SK-N-MC (cell line): ENCODE data around the gene B3GNT9.

Experiments used
- DNase-seq: peaks from one replicate; pipeline ENCODE4 v3.0.0-alpha.2; 2011; ENCODE audit warnings: low read depth, low spot score
- H3K27ac ChIP-seq: fragments of 200-600 bp; sonication (generic); 2 replicates; pipeline ENCODE4 v1.5.1; 2016; ENCODE audit warnings: mixed run types
- H3K36me3 ChIP-seq: fragments of 200-600 bp; sonication (generic); 2 replicates; pipeline ENCODE4 v1.6.1; 2017; ENCODE audit warnings: antibody characterized with exemption, low read length, mixed read lengths; ENCODE audit not compliant: insufficient read depth
- H3K4me3 ChIP-seq: fragments of 200-600 bp; sonication (generic); 2 replicates; pipeline ENCODE4 v1.5.1; 2016
- H3K9ac ChIP-seq: fragments of 200-600 bp; sonication (generic); 2 replicates; pipeline ENCODE4 v1.8.0; 2017; ENCODE audit warnings: mixed run types, mixed read lengths; ENCODE audit not compliant: insufficient read length
- H3K9me3 ChIP-seq: fragments of 200-600 bp; sonication (generic); 2 replicates; pipeline ENCODE4 v1.6.1; 2017; ENCODE audit warnings: low read depth, mild to moderate bottlenecking, antibody characterized with exemption, low read length, moderate library complexity, mixed read lengths
- EZH2 ChIP-seq: fragments of 200-600 bp; sonication (generic); IDR thresholded peaks from one replicate; pipeline ENCODE4 v1.6.1; 2017; ENCODE audit warnings: antibody characterized with exemption
- FOXP2 ChIP-seq: optimal IDR thresholded peaks from 2 replicates; pipeline ENCODE3; 2011; ENCODE audit warnings: mild to moderate bottlenecking, moderate library complexity; ENCODE audit not compliant: insufficient read depth; ENCODE audit errors: extremely low read length, control extremely low read depth
- POLR2AphosphoS5 ChIP-seq: IDR thresholded peaks from 2 replicates; pipeline ENCODE4 v1.6.1; 2012; ENCODE audit warnings: mild to moderate bottlenecking, low read depth, low read length, borderline replicate concordance

The B3GNT9 gene

DNA sequence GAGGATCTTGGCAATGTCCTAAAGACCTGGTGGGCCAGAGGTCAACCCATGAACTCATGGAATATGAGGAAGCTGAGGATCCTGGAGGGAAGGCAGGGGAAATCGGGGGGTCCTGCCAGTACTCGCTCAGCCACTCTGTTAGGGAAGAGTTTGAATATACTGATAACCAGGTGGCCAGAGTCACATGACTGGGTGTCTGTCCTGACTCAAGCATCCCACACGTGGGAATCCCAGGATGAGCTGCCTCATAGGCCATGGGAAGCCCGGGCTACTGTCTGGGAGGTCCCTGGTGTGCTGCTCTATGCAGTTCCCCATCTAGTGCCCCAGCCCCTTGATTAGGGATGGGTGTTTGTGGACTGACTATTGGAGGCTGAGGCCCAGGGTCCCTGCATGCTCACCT, 37.5 kb upstream of the B3GNT9 start:
- no peak for DNase-seq

DNA sequence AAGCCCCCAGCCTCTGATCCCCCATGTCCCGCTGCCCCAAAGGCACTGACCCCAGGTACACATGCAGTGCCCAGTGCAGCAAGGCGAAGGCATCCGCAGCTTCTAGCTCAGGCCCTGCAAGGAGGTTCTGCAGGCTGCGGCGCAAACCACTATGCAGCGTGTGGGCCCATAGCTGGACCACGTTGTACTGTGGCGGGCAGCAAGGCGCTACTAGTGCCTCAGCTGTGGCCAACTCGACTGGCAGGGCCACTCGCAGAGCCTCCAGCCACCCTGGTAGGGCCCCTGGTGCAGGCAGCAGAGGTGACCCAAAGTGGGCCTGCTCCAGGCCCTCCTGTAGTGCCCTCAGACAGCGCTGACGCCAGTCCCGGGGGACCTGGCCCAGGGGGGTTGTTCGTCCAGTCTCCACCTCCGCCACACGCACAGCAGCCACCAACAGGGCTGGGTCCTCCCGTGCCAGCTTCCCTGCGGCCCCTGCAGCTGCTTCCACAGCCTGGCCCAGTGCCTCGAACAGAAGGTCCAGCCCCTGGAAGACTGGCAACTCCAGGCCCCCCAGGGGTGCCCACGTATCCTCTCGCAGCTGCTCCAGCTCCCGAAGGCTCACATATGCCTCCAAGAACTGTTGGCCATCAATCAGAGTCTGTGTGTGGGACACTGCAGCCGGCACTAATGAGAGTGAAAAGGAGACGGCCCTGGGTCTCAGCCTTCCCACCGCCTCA, 36.5 kb upstream of the B3GNT9 start:
- no peak for TF ChIP-seq POLR2AphosphoS5
- TF ChIP-seq EZH2 = no peak
- DNase-seq = no peak
- H3K9me3 ChIP-seq = no peaks in the 10 kb centered on the region
- no peak overlapping the region for H3K9ac ChIP-seq
- no peaks in the 10 kb centered on the region for H3K36me3 ChIP-seq
- H3K4me3 ChIP-seq = no peak overlapping the region
- no peak overlapping the region for H3K27ac ChIP-seq

More for the DNA sequence above, 37.5 kb upstream of the B3GNT9 start:
- no peak for TF ChIP-seq FOXP2
- no peak for TF ChIP-seq EZH2
- TF ChIP-seq POLR2AphosphoS5 = no peak
- no peaks in the 10 kb centered on the region for H3K36me3 ChIP-seq
- no peaks in the 10 kb centered on the region for H3K9me3 ChIP-seq
- no peak overlapping the region for H3K4me3 ChIP-seq
- H3K9ac ChIP-seq = no peak overlapping the region
- no peak overlapping the region for H3K27ac ChIP-seq

DNA sequence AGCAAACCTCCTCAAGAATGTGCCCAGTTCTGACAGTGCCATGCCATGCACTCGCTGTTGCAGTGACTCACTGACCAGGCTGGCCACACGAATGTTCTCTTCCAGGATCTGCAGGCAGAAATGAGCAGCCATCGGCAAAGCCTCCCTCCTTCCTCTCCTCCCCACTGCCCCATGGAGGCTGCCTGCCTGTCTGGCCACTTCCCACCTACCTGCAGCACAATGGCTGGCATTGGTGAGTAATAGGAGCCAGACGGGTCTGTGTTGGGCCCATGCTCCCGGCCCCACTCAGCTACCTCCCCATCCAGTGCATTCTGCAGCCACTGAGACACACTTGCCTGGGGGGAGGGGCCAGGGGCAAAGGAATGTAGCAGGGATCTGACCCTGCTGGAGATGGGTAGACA, 35.8 kb upstream of the B3GNT9 start:
- no peak for DNase-seq
- H3K9me3 ChIP-seq = no peaks in the 10 kb centered on the region
- H3K36me3 ChIP-seq = no peaks in the 10 kb centered on the region
- no peak overlapping the region for H3K27ac ChIP-seq
- no peak overlapping the region for H3K4me3 ChIP-seq
- TF ChIP-seq EZH2 = no peak
- H3K9ac ChIP-seq = no peak overlapping the region

DNA sequence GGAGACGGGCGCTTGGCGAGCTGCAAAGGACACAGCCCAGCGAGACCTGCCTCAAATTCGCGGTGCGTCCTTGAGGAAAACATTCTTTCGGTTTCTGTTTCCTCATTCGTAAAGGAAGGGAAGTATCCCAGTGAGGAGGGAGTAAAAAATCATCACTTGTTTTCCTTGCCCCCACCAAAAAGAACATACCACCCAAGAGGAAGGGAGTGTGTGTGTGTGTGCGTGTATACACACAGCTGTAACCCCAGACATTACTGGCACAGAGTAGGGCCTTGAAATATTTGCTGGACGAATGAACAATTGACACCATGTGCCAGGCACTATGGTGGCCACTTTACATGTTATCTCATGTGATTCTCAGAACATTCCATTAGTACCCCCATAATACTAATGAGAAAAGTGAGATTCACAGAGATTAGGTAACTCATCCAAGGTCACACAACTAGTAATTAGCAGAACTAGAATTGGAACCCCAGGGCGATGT, 34.9 kb upstream of the B3GNT9 start:
- TF ChIP-seq POLR2AphosphoS5 (no peak), FOXP2 (no peak), EZH2 (no peak)
- no peak overlapping the region for H3K4me3 ChIP-seq
- H3K9ac ChIP-seq = no peak overlapping the region
- DNase-seq = no peak
- no peaks in the 10 kb centered on the region for H3K9me3 ChIP-seq
- H3K27ac ChIP-seq = no peak overlapping the region
- no peaks in the 10 kb centered on the region for H3K36me3 ChIP-seq

DNA sequence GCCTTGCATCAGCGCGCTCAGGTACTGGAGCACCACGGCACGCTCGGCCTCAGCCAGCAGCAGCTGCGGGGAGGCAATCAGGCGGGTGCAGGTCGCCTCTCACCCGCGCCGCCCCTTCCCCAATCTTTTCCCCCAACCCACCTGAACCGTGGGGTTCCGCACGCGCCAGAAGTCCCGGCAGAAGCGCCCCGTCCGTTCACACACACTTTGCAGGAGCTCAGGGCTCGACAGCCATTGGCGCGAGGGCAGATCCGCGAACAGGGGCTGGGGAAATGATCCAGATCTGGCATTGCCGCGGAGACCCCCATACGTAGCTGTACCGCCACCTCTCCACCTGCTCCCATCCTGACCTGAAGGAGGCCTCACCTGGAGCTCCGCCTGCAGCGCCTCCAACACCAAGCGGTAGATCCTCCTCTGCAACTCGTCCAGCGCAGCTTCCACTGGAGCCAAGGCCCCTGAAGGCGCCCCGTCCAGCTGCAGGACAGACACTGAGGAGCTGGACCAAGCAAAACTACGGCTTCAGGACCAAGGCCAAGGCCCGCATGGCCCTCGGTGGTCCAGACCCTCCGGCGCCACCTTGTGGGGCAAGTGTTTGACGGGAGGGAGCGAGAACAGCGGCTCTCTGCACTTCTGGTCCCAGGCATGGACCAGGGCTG, 34.3 kb upstream of the B3GNT9 start:
- DNase-seq = no peak
- no peak overlapping the region for H3K9ac ChIP-seq
- no peaks in the 10 kb centered on the region for H3K9me3 ChIP-seq
- no peak overlapping the region for H3K4me3 ChIP-seq
- no peaks in the 10 kb centered on the region for H3K36me3 ChIP-seq
- no peak for TF ChIP-seq POLR2AphosphoS5
- no peak overlapping the region for H3K27ac ChIP-seq

DNA sequence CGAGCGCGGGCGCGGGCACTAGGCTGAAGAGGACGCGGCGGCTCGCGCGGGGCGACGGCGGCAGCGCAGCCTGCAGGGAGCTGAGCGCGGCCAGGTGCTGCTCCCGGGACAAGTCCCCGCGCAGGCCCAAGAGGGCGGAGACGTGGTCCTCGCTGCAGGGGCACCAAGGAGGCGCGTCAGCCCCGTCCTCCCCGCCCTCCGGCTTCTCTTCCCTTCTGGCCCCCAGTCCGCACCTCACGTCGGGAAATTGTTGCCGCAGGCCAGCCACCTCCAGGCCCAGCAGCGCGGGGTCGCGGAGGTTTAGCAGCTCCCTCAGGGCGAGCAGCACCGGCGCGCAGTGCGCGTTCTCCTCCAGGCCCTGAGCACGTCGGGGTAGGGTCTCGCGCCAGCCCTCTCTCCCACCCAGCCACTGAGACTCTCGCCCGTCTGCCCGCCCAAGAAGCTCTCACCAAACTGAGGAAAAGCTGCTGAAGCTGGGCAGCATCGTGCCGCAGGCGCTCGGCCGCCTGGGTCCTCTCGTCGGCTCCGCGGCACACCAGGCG, 33.7 kb upstream of the B3GNT9 start:
- H3K9me3 ChIP-seq = no peaks in the 10 kb centered on the region
- H3K27ac ChIP-seq = no peak overlapping the region
- DNase-seq = no peak
- H3K9ac ChIP-seq = no peak overlapping the region
- peak overlapping the region; percentile 85 for H3K4me3 ChIP-seq
- no peak for TF ChIP-seq FOXP2
- no peak for TF ChIP-seq EZH2
- TF ChIP-seq POLR2AphosphoS5 = no peak
- H3K36me3 ChIP-seq = no peaks in the 10 kb centered on the region

DNA sequence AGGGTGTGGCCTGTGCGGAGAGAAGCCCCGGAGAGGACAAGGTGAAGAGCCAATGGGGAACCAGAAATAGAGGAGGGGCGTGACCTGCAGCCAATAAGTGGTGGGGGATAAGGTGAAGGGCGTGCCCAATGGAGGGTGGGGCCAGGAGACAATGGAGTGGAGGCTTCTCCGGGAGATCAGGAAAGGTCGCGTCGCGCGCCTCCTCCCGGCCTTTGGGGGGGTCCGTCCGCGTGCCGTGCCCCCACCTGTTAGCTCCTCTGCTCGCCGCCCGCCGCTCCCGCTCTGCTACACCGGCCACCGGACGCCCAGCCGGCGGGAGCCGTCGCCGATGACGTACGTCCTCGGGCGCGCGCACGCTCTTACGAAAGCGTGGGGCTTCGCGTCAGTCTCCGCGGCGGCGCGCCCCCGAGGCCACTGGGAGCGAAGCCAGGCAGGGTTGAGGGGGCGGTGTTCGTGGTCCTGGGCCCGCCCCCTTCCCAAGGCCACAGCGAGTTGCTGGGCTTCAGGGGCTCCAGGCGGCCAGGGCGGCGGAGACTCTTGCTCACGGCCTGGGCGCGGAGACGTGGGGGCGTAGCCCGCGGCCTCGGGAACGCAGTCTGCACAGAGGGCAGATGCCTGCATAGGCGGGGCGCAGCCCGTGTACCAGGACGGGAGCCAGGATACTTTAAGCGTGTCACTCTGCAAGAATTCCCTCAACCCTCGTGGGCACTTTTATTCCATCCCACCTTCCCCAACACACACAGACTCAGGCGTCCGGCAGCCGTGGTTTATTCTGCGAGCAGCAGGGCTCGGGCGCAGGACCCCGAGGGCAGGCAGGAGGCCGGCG, 33.0 kb upstream of the B3GNT9 start, which contains the start of gene MATCAP1:
MATCAP1 (minus strand) TSS at position 337 of the 826 bp plus-strand sequence. CDS start 3,353 bp downstream, outside the sequence.
- Histone ChIP-seq H3K27ac (peak within 1 kb of the TSS; percentile 85), H3K9ac (peak within 1 kb of the TSS; percentile 83), H3K36me3 (no peaks in the 10 kb centered on the region), H3K4me3 (peak within 1 kb of the TSS; percentile 85), H3K9me3 (no peaks in the 10 kb centered on the region)
- peak; percentile 15; the same call in 1 of the 2 replicates for TF ChIP-seq POLR2AphosphoS5
- TF ChIP-seq FOXP2 = no peak
- DNase-seq = peak; percentile 76

DNA sequence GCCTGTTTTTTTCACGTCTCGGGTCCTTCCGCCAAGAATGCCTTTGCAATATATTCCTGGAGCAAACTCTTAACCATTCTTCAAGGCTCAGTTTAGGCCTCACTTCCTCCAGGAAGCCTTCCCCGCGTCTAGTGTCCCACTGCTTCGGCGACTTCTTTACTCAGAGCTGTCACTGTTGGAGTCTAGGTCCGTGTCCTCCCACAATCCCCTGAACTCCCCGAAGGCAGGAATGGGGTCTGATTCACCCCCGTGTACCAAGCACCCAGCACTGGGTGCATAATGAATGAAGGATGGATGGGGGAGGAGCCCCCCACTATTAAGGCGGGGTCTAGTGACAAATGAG, 32.5 kb upstream of the B3GNT9 start:
- H3K9me3 ChIP-seq = no peaks in the 10 kb centered on the region
- H3K36me3 ChIP-seq = no peaks in the 10 kb centered on the region
- TF ChIP-seq EZH2 (no peak), POLR2AphosphoS5 (no peak)
- H3K4me3 ChIP-seq = peak overlapping the region; percentile 85
- DNase-seq = no peak
- no peak overlapping the region for H3K27ac ChIP-seq
- H3K9ac ChIP-seq = peak overlapping the region; percentile 68
